Breast epithelium (tissue), 4 donors: ENCODE measurements around the gene GRM2. TPM values are rescaled to one million over a fixed set of nuclear protein-coding genes. Genes with fewer than 3 reads are reported as not detected.
A peak's percentile ranks its signal among the peaks of the same experiment; 100 is the strongest.

Experiments used
- DNase-seq, 2 donors: peaks; one replicate each; pipeline ENCODE4 v3.0.0-alpha.2; 2019; ENCODE audit warnings: low spot score in 2 of 2
- H3K27ac ChIP-seq, 2 donors: fragments of 200-600 bp; sonication (generic) in 1 of 2; one replicate each; pipeline ENCODE4 v1.5.1; 2016 to 2019; ENCODE audit warnings: mild to moderate bottlenecking in 1 of 2
- H3K27me3 ChIP-seq, 2 donors: fragments of 200-600 bp; sonication (generic) in 1 of 2; one replicate each; pipeline versions ENCODE4 v1.5.1 to v1.6.0; 2017 to 2019; ENCODE audit warnings: control low read depth in 1 of 2, mild to moderate bottlenecking in 1 of 2
- H3K36me3 ChIP-seq: fragments of 200-600 bp; one replicate; pipeline ENCODE4 v1.5.1; 2019
- H3K4me1 ChIP-seq, 2 donors: fragments of 200-600 bp; sonication (generic); one replicate each; pipeline ENCODE4 v1.5.1; 2016 to 2019; ENCODE audit warnings: control low read depth in 1 of 2
- H3K4me3 ChIP-seq, 3 donors: fragments of 200-600 bp; sonication (generic); 1 replicate in 2 of 3; 2 replicates in 1 of 3; pipeline ENCODE4 v1.5.1; 2016 to 2019; ENCODE audit warnings: mild to moderate bottlenecking in 3 of 3, moderate library complexity in 2 of 3
- H3K9me3 ChIP-seq, 2 donors: fragments of 200-600 bp; sonication (generic) in 1 of 2; one replicate each; pipeline ENCODE4 v1.5.1; 2016 to 2019; ENCODE audit warnings: control low read depth in 1 of 2
- CTCF ChIP-seq, 3 donors: fragments of 450-650 bp; IDR thresholded peaks; one replicate each; pipeline ENCODE4 v1.5.1; 2016 to 2017; ENCODE audit warnings: antibody characterized with exemption in 3 of 3, mild to moderate bottlenecking in 3 of 3, moderate library complexity in 3 of 3
- POLR2A ChIP-seq: fragments of 450-650 bp; IDR thresholded peaks from one replicate; pipeline ENCODE4 v1.6.1; 2016; ENCODE audit warnings: antibody characterized with exemption, mild to moderate bottlenecking, moderate library complexity
- POLR2AphosphoS5 ChIP-seq, 3 donors: sonication (generic); formaldehyde crosslinking; IDR thresholded peaks; one replicate each; pipeline ENCODE4 v1.6.1; 2017; ENCODE audit warnings: antibody characterized with exemption in 3 of 3
- intact Hi-C: fragments of 100-400 bp; cut with DNase I; formaldehyde crosslinking; loops from one replicate; pipeline ENCODE4 v1.15.1; 2023; ENCODE audit warnings: low total_unique reads
- total RNA-seq, 3 donors: library from RNA; depleted of rRNA; stranded (reverse); fragments of >200 nt; gene quantifications; one replicate each; pipeline ENCODE4 v1.1.0, GENCODE V29; 2016

Gene GRM2
- total RNA-seq, 3 donors from 2014 or later: 1.3 TPM; not detected in 2

- no peak for DNase-seq
- Histone ChIP-seq H3K36me3 (no peaks in the 10 kb centered on the region), H3K27ac (peak overlapping the region in 1 of 2 donors; percentile 85)
Measured at GRCh38 chr3:51688206-51688600, 18.7 kb upstream of the GRM2 start.

GRCh38 chr3:51691021-51691420 is 15.8 kb upstream of the GRM2 start:
- Histone ChIP-seq H3K27me3 (no peaks in the 10 kb centered on the region), H3K36me3 (no peaks in the 10 kb centered on the region), H3K4me3 (no peak overlapping the region), H3K27ac (peak overlapping the region; percentile 40 to 48), H3K4me1 (peaks cover 0 to 7% of the 10 kb centered on the region in 2 donors), H3K9me3 (no peaks in the 10 kb centered on the region)
- intact Hi-C loops: no loop called here
- no peak for DNase-seq
- no peak for TF ChIP-seq POLR2A
- TF ChIP-seq CTCF (IDR thresholded peaks at IDR 0.05): no peak
- TF ChIP-seq POLR2AphosphoS5 (IDR thresholded peaks at IDR 0.05): no peak

More at GRCh38 chr3:51688206-51688600, 18.7 kb upstream of the GRM2 start:
- intact Hi-C loops: no loop called here
- H3K4me1 ChIP-seq: peaks cover 0 to 7% of the 10 kb centered on the region in 2 donors
- TF ChIP-seq POLR2A (no peak), CTCF (IDR thresholded peaks at IDR 0.05) (no peak), POLR2AphosphoS5 (IDR thresholded peaks at IDR 0.05) (no peak)
- H3K4me3 ChIP-seq: no peak overlapping the region
- H3K27me3 ChIP-seq: no peaks in the 10 kb centered on the region
- no peaks in the 10 kb centered on the region for H3K9me3 ChIP-seq

- Histone ChIP-seq H3K4me1 (peaks cover 0 to 7% of the 10 kb centered on the region in 2 donors), H3K27me3 (no peaks in the 10 kb centered on the region), H3K4me3 (no peak overlapping the region), H3K36me3 (no peaks in the 10 kb centered on the region), H3K27ac (peak overlapping the region in 1 of 2 donors; percentile 12), H3K9me3 (no peaks in the 10 kb centered on the region)
- TF ChIP-seq POLR2A (no peak), POLR2AphosphoS5 (IDR thresholded peaks at IDR 0.05) (no peak), CTCF (IDR thresholded peaks at IDR 0.05) (no peak)
- intact Hi-C loops: no loop called here
- no peak for DNase-seq
Measured at GRCh38 chr3:51691949-51692348, 14.9 kb upstream of the GRM2 start.

GRCh38 chr3:51692980-51693395 is 13.9 kb upstream of the GRM2 start:
- Histone ChIP-seq H3K9me3 (no peaks in the 10 kb centered on the region), H3K27me3 (no peaks in the 10 kb centered on the region), H3K4me3 (no peak overlapping the region), H3K36me3 (no peaks in the 10 kb centered on the region), H3K27ac (no peak overlapping the region), H3K4me1 (peaks cover 0 to 7% of the 10 kb centered on the region in 2 donors)
- TF ChIP-seq POLR2A (no peak), POLR2AphosphoS5 (IDR thresholded peaks at IDR 0.05) (no peak), CTCF (IDR thresholded peaks at IDR 0.05) (no peak)
- intact Hi-C loops: no loop called here
- no peak for DNase-seq

DNA sequence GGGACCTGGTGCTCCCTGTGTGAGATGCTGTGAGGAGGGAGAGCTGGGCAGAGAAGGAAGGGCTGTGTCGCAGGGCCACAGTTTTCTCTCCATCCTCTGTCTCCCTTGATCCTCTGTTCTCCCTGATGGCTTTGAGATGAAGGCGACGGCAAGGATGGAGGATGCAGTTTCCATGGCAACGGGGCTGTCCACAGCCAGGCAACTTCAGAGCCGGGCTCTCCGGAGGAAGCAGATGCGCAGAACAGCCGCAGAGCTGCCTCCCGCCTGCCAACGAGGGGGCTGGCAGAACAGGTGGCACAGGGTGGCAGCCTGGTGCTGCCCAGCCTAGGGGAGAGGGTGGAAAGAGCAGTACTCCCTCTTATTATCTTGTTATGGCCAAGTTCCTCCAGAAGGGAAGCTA is 9.9 kb upstream of the GRM2 start:
- intact Hi-C loops: no loop called here
- Histone ChIP-seq H3K27me3 (no peaks in the 10 kb centered on the region), H3K9me3 (no peaks in the 10 kb centered on the region), H3K36me3 (no peaks in the 10 kb centered on the region), H3K4me3 (no peak overlapping the region), H3K27ac (no peak overlapping the region), H3K4me1 (no peaks in the 10 kb centered on the region)
- no peak for DNase-seq
- TF ChIP-seq POLR2AphosphoS5 (IDR thresholded peaks at IDR 0.05): no peak
- no peak for TF ChIP-seq POLR2A
- no peak for TF ChIP-seq CTCF (IDR thresholded peaks at IDR 0.05)
